ENCODE results near the gene CEBPA.

- no peak for TF ChIP-seq EZH2 (IDR thresholded peaks at IDR 0.05)
- no peak for TF ChIP-seq FOXP2 (optimal IDR thresholded peaks at IDR 0.05; ENCODE audit: control extremely low read depth, extremely low read length, insufficient read depth)
- no peak for TF ChIP-seq POLR2AphosphoS5 (IDR thresholded peaks at IDR 0.05; ENCODE audit: borderline replicate concordance, low read depth, low read length)
These were observed 24.3 kb downstream of the CEBPA start for GRCh38 chr19:33278023-33278402.

All from SK-N-MC (cell line).